DLD1 (cell line): ENCODE measurements around the gene PEX5L.
"Not testable (repeated sequence)": the region's sequence is repeated elsewhere in the genome, so short reads cannot be mapped to it uniquely, and the experiment has no call there.

ENCODE experiments used
- in situ Hi-C: cut with HindIII; loops from 2 replicates; pipeline ENCODE4 v1.10.0; 2017; ENCODE audit warnings: low sequenced_read_pairs

Gene PEX5L

GRCh38 chr3:180036671-180037455, at the start of gene PEX5L:
Gene PEX5L, minus strand, starts transcription at chr3:180036937. Its CDS starts 338 bp downstream, at chr3:180036599.
- in situ Hi-C loops = no loop called here

- in situ Hi-C loops = no loop called here
Measured at GRCh38 chr3:180085122-180085710, 48.5 kb upstream of the PEX5L start.

GRCh38 chr3:180082699-180083098, 46.0 kb upstream of the PEX5L start:
- in situ Hi-C loops = no loop called here

GRCh38 chr3:180078592-180078991, 41.9 kb upstream of the PEX5L start:
- in situ Hi-C loops = no loop called here

GRCh38 chr3:180073561-180073960, 36.8 kb upstream of the PEX5L start:
- in situ Hi-C loops = no loop called here

- in situ Hi-C loops = no loop called here
Measured at GRCh38 chr3:180072786-180073185, 36.0 kb upstream of the PEX5L start.

GRCh38 chr3:180070925-180071324, 34.2 kb upstream of the PEX5L start:
- in situ Hi-C loops = no loop called here

- in situ Hi-C loops = no loop called here
Measured at GRCh38 chr3:180068023-180068422, 31.3 kb upstream of the PEX5L start.

GRCh38 chr3:180066598-180066997, 29.9 kb upstream of the PEX5L start:
- in situ Hi-C loops = no loop called here

- in situ Hi-C loops = no loop called here
Measured at GRCh38 chr3:180063783-180064182, 27.0 kb upstream of the PEX5L start.

GRCh38 chr3:180062771-180063170, 26.0 kb upstream of the PEX5L start:
- in situ Hi-C loops = no loop called here

- in situ Hi-C loops = no loop called here
Measured at GRCh38 chr3:180059356-180059755, 22.6 kb upstream of the PEX5L start.

GRCh38 chr3:180058238-180058637, 21.5 kb upstream of the PEX5L start:
- in situ Hi-C loops = no loop called here

GRCh38 chr3:180055656-180056055, 18.9 kb upstream of the PEX5L start:
- in situ Hi-C loops = not testable (repeated sequence)

- in situ Hi-C loops = no loop called here
Measured at GRCh38 chr3:180049391-180049790, 12.7 kb upstream of the PEX5L start.

- in situ Hi-C loops = no loop called here
Measured at GRCh38 chr3:180048840-180049239, 12.1 kb upstream of the PEX5L start.

- in situ Hi-C loops = no loop called here
Measured at GRCh38 chr3:180048103-180048502, 11.4 kb upstream of the PEX5L start.

GRCh38 chr3:180040966-180041365, 4.2 kb upstream of the PEX5L start:
- in situ Hi-C loops = no loop called here

GRCh38 chr3:180036092-180036670, 556 bp downstream of the PEX5L start:
- in situ Hi-C loops = no loop called here

GRCh38 chr3:180026997-180027396, 9.7 kb downstream of the PEX5L start:
- in situ Hi-C loops = no loop called here

GRCh38 chr3:180018543-180018942, 18.2 kb downstream of the PEX5L start:
- in situ Hi-C loops = no loop called here

- in situ Hi-C loops = no loop called here
Measured at GRCh38 chr3:180017846-180018245, 18.9 kb downstream of the PEX5L start.
